Cardiac ventricle fibroblast (primary cell): ENCODE data around the gene ZNF433. TPM values are rescaled to one million over a fixed set of nuclear protein-coding genes. Genes with fewer than 3 reads are reported as not detected.

Experiments
- total RNA-seq: library from RNA; depleted of rRNA; stranded (reverse); fragments of >200 nt; gene quantifications from 2 replicates; pipeline ENCODE4 v1.2.3, GENCODE V29; 2015

Gene ZNF433
- 4.2 and 6.7 TPM in 2 replicates for total RNA-seq

GRCh38 chr19:12035220-12036172 lies at the start of gene ZNF433:
ZNF433 (minus strand) TSS chr19:12035679; CDS start chr19:12035539, 140 bp downstream.

GRCh38 chr19:12064590-12065538 lies 29.4 kb upstream of the ZNF433 start, which contains the start of gene ZNF844:
ZNF844 (plus strand) TSS chr19:12064731; CDS start chr19:12064874, 143 bp downstream.

DNA sequence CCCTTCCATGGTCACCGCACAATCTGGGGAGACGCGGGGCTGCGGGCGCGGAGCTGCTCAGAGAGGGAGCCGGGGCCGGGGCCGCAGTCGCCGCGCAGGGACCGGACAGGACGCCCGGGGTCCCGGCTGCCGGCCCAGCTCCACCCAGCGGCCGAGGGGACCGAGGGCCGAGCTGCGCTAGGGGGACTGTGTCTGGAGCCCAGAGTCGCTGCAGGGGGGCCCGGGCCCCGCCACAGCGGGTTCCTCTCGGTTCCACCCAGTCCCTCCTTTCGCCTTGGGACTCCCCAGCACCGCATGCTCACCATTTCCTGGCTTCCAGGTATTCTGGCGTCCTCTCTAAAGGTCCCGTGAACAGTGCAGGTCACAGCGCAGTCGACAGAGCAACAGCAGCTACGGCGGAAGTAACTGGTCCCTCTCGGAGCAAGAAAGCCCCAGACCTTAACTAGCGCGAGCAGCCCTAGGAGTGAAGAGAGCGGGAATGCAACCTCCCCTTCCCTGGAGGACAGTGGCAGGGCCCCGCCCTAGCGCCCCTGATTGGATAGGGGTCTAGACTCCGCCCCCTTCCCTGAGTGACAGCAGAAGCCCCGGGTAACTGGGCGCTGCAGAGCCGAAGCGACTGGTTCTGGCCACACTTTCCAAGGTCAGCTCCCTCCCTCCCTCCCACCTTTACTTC lies 17.2 kb upstream of the ZNF433 start, which contains the start of gene ZNF878:
ZNF878 (minus strand) TSS at position 465 of the 673 bp plus-strand sequence; CDS start at position 305, 160 bp downstream.

GRCh38 chr19:11964858-11965645 lies 70.4 kb downstream of the ZNF433 start, which contains the start of gene ZNF763:
ZNF763 (plus strand) TSS chr19:11965040; CDS start chr19:11965209, 169 bp downstream.

Other genes with a start within 250 kb of the ZNF433 start
- gene ZNF491, start 237.2 kb downstream of the ZNF433 start, total RNA-seq = 0.31 and 0.78 TPM in 2 replicates
- 8.6 and 9.3 TPM in 2 replicates for gene ZNF440, start 221.4 kb downstream of the ZNF433 start, total RNA-seq
- gene ZNF439, start 187.0 kb downstream of the ZNF433 start, total RNA-seq = 1.1 and 2.2 TPM in 2 replicates
- 3.8 and 4.6 TPM in 2 replicates for gene ZNF69, start 147.9 kb downstream of the ZNF433 start, total RNA-seq
- gene ZNF700, start 110.6 kb downstream of the ZNF433 start, total RNA-seq = 3.3 and 3.8 TPM in 2 replicates
- gene ZNF763, start 70.6 kb downstream of the ZNF433 start, total RNA-seq = 0.64 and 1.1 TPM in 2 replicates
- gene ZNF878, start 17.3 kb upstream of the ZNF433 start, total RNA-seq = 0.05 TPM in 1 of 2 replicates, not detected in the other
- 5.4 and 5.5 TPM in 2 replicates for gene ZNF844, start 29.1 kb upstream of the ZNF433 start, total RNA-seq
- gene ZNF20, start 104.7 kb upstream of the ZNF433 start, total RNA-seq = 0.88 and 3.1 TPM in 2 replicates
- gene ZNF625, start 121.1 kb upstream of the ZNF433 start, total RNA-seq = 4.2 and 4.3 TPM in 2 replicates
- 5.5 and 5.6 TPM in 2 replicates for gene ZNF136, start 127.4 kb upstream of the ZNF433 start, total RNA-seq